ENCODE measurements around the gene GAB2. TPM values are rescaled to one million over a fixed set of nuclear protein-coding genes. Genes with fewer than 3 reads are reported as not detected.

GAB2 gene
- total RNA-seq, 1 experiment from 2014 or later: 10.0 TPM

DNA sequence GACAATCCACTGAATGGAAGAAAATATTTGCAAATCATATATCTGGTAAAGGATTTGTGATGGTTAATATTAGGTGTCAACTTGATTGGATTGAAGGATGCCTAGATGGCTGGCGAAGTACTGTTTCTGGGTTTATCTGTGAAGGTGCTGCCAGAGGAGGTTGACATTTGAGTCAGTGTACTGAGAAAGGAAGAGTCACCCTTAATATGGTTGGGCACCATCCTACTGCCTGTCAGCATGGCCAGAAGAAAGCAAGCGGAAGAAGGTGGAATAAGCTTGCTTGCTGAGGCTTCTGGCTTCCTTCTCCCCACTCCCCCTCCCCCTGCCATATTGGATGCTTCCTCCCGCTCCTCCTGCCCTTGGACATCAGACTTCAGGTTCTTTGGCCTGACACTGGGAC is 101.9 kb downstream of the GAB2 start:
- CTCF ChIA-PET: no interaction called here
- TF ChIP-seq TCF7L2 (IDR thresholded peaks at IDR 0.05; ENCODE audit: low read depth, low read length) (no peak), SIN3A (IDR thresholded peaks at IDR 0.05; ENCODE audit: borderline replicate concordance, insufficient read depth, low read depth, low read length) (no peak), POLR2AphosphoS5 (IDR thresholded peaks at IDR 0.05; ENCODE audit: low read depth, low read length) (no peak)
- TF ChIP-seq, protein P1, sequence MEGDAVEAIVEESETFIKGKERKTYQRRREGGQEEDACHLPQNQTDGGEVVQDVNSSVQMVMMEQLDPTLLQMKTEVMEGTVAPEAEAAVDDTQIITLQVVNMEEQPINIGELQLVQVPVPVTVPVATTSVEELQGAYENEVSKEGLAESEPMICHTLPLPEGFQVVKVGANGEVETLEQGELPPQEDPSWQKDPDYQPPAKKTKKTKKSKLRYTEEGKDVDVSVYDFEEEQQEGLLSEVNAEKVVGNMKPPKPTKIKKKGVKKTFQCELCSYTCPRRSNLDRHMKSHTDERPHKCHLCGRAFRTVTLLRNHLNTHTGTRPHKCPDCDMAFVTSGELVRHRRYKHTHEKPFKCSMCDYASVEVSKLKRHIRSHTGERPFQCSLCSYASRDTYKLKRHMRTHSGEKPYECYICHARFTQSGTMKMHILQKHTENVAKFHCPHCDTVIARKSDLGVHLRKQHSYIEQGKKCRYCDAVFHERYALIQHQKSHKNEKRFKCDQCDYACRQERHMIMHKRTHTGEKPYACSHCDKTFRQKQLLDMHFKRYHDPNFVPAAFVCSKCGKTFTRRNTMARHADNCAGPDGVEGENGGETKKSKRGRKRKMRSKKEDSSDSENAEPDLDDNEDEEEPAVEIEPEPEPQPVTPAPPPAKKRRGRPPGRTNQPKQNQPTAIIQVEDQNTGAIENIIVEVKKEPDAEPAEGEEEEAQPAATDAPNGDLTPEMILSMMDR (IDR thresholded peaks at IDR 0.05): no peak
- TF ChIP-seq, protein P2, sequence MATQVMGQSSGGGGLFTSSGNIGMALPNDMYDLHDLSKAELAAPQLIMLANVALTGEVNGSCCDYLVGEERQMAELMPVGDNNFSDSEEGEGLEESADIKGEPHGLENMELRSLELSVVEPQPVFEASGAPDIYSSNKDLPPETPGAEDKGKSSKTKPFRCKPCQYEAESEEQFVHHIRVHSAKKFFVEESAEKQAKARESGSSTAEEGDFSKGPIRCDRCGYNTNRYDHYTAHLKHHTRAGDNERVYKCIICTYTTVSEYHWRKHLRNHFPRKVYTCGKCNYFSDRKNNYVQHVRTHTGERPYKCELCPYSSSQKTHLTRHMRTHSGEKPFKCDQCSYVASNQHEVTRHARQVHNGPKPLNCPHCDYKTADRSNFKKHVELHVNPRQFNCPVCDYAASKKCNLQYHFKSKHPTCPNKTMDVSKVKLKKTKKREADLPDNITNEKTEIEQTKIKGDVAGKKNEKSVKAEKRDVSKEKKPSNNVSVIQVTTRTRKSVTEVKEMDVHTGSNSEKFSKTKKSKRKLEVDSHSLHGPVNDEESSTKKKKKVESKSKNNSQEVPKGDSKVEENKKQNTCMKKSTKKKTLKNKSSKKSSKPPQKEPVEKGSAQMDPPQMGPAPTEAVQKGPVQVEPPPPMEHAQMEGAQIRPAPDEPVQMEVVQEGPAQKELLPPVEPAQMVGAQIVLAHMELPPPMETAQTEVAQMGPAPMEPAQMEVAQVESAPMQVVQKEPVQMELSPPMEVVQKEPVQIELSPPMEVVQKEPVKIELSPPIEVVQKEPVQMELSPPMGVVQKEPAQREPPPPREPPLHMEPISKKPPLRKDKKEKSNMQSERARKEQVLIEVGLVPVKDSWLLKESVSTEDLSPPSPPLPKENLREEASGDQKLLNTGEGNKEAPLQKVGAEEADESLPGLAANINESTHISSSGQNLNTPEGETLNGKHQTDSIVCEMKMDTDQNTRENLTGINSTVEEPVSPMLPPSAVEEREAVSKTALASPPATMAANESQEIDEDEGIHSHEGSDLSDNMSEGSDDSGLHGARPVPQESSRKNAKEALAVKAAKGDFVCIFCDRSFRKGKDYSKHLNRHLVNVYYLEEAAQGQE (IDR thresholded peaks at IDR 0.05; ENCODE audit: insufficient read depth in 1 of 2, low read depth in 2 of 2, low read length in 1 of 2): no peak
- no peak for ATAC-seq
- no peaks in the 10 kb centered on the region for H3K9me3 ChIP-seq (ENCODE audit: control insufficient read depth, insufficient read depth, low read depth, low read length)
- H3K4me3 ChIP-seq (ENCODE audit: low read depth in 2 of 2, low read length in 2 of 2): no peak overlapping the region
- no peaks in the 10 kb centered on the region for H3K36me3 ChIP-seq (ENCODE audit: control insufficient read depth, insufficient read depth, low read length)
- intact Hi-C loops (cut with micrococcal nuclease; ENCODE audit: unreplicated experiment): no loop called here
- H3K27me3 ChIP-seq (ENCODE audit: control insufficient read depth, insufficient read depth, low read length): no peaks in the 10 kb centered on the region
- in situ Hi-C loops (cut with HindIII; ENCODE audit: low pct_unique_long_range_greater_than_20kb, low sequenced_read_pairs): no loop called here
- no TSS peak for BruUV-seq (replicated peaks)
- H3K4me1 ChIP-seq (ENCODE audit: control insufficient read depth, insufficient read depth, low read length): 0 out of 2 replicates have a peak, but pooled peaks cover 3% of the 10 kb centered on the region
- POLR2A ChIA-PET: no interaction called here
- no peak for DNase-seq (ENCODE audit: low read depth, low spot score)
- H3K27ac ChIP-seq (ENCODE audit: low read length): no peak overlapping the region

DNA sequence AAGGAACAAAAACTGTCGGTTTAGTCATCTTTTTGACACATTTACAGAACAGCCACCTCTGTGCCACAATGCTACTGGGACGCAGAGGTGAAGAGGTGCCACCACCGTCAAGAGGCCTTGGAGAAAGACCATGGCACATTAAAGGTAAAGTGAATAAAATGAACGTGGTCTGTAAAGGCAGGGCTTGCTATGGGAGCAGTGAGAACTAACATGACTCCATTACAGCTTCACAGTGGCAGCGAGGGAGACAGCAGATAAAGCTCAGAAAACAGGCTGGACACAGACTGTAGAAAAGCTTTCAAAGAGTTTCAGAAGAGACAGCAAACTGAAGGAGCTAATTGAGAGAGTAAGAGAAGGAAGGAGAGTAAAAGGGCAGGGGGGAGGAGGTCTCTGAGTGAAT is 102.9 kb downstream of the GAB2 start:
- POLR2A ChIA-PET: no interaction called here
- no peak for DNase-seq (ENCODE audit: low read depth, low spot score)
- TF ChIP-seq, protein P1 (IDR thresholded peaks at IDR 0.05): no peak
- TF ChIP-seq, protein P2 (IDR thresholded peaks at IDR 0.05; ENCODE audit: insufficient read depth in 1 of 2, low read depth in 2 of 2, low read length in 1 of 2): no peak
- TF ChIP-seq SIN3A (IDR thresholded peaks at IDR 0.05; ENCODE audit: borderline replicate concordance, insufficient read depth, low read depth, low read length) (no peak), POLR2AphosphoS5 (IDR thresholded peaks at IDR 0.05; ENCODE audit: low read depth, low read length) (no peak), TCF7L2 (IDR thresholded peaks at IDR 0.05; ENCODE audit: low read depth, low read length) (no peak)
- Histone ChIP-seq H3K27me3 (ENCODE audit: control insufficient read depth, insufficient read depth, low read length) (no peaks in the 10 kb centered on the region), H3K27ac (ENCODE audit: low read length) (no peak overlapping the region), H3K36me3 (ENCODE audit: control insufficient read depth, insufficient read depth, low read length) (no peaks in the 10 kb centered on the region), H3K4me3 (ENCODE audit: low read depth in 2 of 2, low read length in 2 of 2) (no peak overlapping the region), H3K4me1 (ENCODE audit: control insufficient read depth, insufficient read depth, low read length) (0 out of 2 replicates have a peak, but pooled peaks cover 3% of the 10 kb centered on the region), H3K9me3 (ENCODE audit: control insufficient read depth, insufficient read depth, low read depth, low read length) (no peaks in the 10 kb centered on the region)
- intact Hi-C loops (cut with micrococcal nuclease; ENCODE audit: unreplicated experiment): no loop called here
- in situ Hi-C loops (cut with HindIII; ENCODE audit: low pct_unique_long_range_greater_than_20kb, low sequenced_read_pairs): no loop called here
- BruUV-seq (replicated peaks): no TSS peak
- ATAC-seq: no peak
- CTCF ChIA-PET: no interaction called here
